ENCODE measurements around the gene MAPKAPK5. TPM values are rescaled to one million over a fixed set of nuclear protein-coding genes. Genes with fewer than 3 reads are reported as not detected.

MAPKAPK5 gene
- polyA plus RNA-seq (2013, experiment 1 of 4) = 41.5 TPM
- polyA plus RNA-seq (2013, experiment 2 of 4) = 44.0 TPM
- 41.9 TPM for polyA plus RNA-seq (2013, experiment 3 of 4)
- 43.3 TPM for polyA plus RNA-seq (2013, experiment 4 of 4)

DNA sequence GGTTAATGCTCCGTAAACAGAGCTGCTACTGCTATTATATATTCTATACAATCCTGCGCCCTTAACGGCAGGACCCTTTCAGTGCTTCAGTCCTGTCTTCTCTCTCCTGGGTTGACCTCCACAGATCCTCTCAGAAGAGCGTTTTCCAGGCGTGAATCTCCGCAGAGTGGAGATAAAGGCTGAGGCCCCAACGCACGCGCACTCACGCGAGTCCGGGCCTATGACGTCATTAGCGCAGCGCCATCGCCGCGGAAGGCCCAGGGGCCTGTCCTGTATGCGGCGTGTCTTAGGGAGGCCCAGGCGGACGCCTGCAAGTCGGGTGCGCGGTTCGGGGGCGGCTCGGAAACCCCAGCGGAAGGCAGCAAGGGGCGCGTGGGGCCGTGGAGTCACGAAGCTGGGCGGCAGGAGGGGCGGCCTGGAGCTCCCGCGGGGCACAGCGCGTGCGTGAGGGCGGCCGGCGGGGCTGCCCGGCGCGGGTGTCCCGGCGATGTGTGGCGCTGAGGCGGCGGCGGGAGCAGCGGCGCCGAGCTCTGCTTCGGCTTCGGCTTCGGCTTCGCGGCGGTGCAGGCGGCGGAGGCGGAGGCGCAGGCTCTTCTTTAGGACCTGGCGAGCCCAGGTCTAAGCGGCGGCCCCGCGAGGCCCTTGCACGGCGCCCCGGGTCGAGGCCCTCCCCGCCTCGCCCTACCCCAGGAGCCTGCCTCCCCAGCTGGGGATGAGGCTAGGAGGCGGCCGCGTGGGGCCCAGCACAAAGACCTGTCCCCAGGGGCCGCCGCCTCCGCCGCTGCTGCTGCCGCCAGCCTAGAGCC is at the start of gene MAPKAPK5:
Gene MAPKAPK5 (plus strand): TSS at position 479 of the 806 bp plus-strand sequence. CDS start 506 bp downstream, outside the sequence.
- H3K4me3 ChIP-seq (ENCODE audit: insufficient read depth, low read depth, low read length) = peak within 1 kb of the TSS; percentile 92
- peak within 1 kb of the TSS; percentile 91 for H3K27ac ChIP-seq (ENCODE audit: insufficient read depth, low read depth, low read length, poor library complexity, severe bottlenecking)
- H3K9me3 ChIP-seq (ENCODE audit: control insufficient read depth, low read length) = no peaks in the 10 kb centered on the region
- 0% methylated on average over 84 of the region's 84 CpGs for WGBS, 2 experiments
- H3K27me3 ChIP-seq (ENCODE audit: control insufficient read depth, insufficient read depth, low read length, poor library complexity, severe bottlenecking) = no peaks in the 10 kb centered on the region
- H3K36me3 ChIP-seq (ENCODE audit: control insufficient read depth, insufficient read depth, low read length) = peaks cover 5% of the 10 kb centered on the region
- H3K4me1 ChIP-seq (ENCODE audit: control insufficient read depth, insufficient read depth, low read length) = peaks cover 18% of the 10 kb centered on the region

- Histone ChIP-seq H3K27me3 (ENCODE audit: control insufficient read depth, insufficient read depth, low read length, poor library complexity, severe bottlenecking) (no peaks in the 10 kb centered on the region), H3K4me3 (ENCODE audit: insufficient read depth, low read depth, low read length) (no peak overlapping the region)
- 84 to 93% methylated on average over 3 of the region's 3 CpGs for WGBS, 2 experiments
These were observed 49.2 kb upstream of the MAPKAPK5 start for GRCh38 chr12:111792856-111793235.

DNA sequence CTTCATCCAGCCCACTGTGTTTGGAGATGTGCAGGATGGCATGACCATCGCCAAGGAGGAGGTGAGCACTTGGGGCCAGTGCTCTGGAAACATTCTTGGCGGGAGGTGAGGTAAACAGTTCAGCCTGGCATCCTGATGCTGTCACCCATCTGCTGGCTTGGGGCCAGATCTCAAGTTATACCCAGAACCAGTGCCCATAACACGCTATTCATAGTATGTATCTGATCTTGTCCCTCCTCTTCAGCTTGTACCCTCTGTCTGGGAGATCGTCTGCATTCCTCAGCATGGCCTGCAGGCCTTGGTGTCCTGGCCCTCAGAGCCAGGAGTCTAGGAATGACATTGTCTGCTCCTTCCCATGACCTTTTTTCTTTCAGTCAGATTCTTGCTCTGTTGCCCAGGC is 43.8 kb upstream of the MAPKAPK5 start:
- no peaks in the 10 kb centered on the region for H3K36me3 ChIP-seq (ENCODE audit: control insufficient read depth, insufficient read depth, low read length)
- 93 to 97% methylated on average over 4 of the region's 4 CpGs for WGBS, 2 experiments
- H3K27ac ChIP-seq (ENCODE audit: insufficient read depth, low read depth, low read length, poor library complexity, severe bottlenecking) = no peak overlapping the region
- H3K4me1 ChIP-seq (ENCODE audit: control insufficient read depth, insufficient read depth, low read length) = no peaks in the 10 kb centered on the region
- H3K4me3 ChIP-seq (ENCODE audit: insufficient read depth, low read depth, low read length) = no peak overlapping the region
- no peaks in the 10 kb centered on the region for H3K27me3 ChIP-seq (ENCODE audit: control insufficient read depth, insufficient read depth, low read length, poor library complexity, severe bottlenecking)
- H3K9me3 ChIP-seq (ENCODE audit: control insufficient read depth, low read length) = no peaks in the 10 kb centered on the region

More at GRCh38 chr12:111792856-111793235, 49.2 kb upstream of the MAPKAPK5 start:
- H3K9me3 ChIP-seq (ENCODE audit: control insufficient read depth, low read length) = no peaks in the 10 kb centered on the region
- no peaks in the 10 kb centered on the region for H3K4me1 ChIP-seq (ENCODE audit: control insufficient read depth, insufficient read depth, low read length)
- H3K27ac ChIP-seq (ENCODE audit: insufficient read depth, low read depth, low read length, poor library complexity, severe bottlenecking) = no peak overlapping the region
- H3K36me3 ChIP-seq (ENCODE audit: control insufficient read depth, insufficient read depth, low read length) = peaks cover 3% of the 10 kb centered on the region

GRCh38 chr12:111799758-111800157 is 42.3 kb upstream of the MAPKAPK5 start:
- H3K4me3 ChIP-seq (ENCODE audit: insufficient read depth, low read depth, low read length) = no peak overlapping the region
- H3K9me3 ChIP-seq (ENCODE audit: control insufficient read depth, low read length) = no peaks in the 10 kb centered on the region
- H3K4me1 ChIP-seq (ENCODE audit: control insufficient read depth, insufficient read depth, low read length) = no peaks in the 10 kb centered on the region
- H3K27me3 ChIP-seq (ENCODE audit: control insufficient read depth, insufficient read depth, low read length, poor library complexity, severe bottlenecking) = no peaks in the 10 kb centered on the region
- no peak overlapping the region for H3K27ac ChIP-seq (ENCODE audit: insufficient read depth, low read depth, low read length, poor library complexity, severe bottlenecking)
- no peaks in the 10 kb centered on the region for H3K36me3 ChIP-seq (ENCODE audit: control insufficient read depth, insufficient read depth, low read length)
- 96 to 97% methylated on average over 9 of the region's 9 CpGs for WGBS, 2 experiments

DNA sequence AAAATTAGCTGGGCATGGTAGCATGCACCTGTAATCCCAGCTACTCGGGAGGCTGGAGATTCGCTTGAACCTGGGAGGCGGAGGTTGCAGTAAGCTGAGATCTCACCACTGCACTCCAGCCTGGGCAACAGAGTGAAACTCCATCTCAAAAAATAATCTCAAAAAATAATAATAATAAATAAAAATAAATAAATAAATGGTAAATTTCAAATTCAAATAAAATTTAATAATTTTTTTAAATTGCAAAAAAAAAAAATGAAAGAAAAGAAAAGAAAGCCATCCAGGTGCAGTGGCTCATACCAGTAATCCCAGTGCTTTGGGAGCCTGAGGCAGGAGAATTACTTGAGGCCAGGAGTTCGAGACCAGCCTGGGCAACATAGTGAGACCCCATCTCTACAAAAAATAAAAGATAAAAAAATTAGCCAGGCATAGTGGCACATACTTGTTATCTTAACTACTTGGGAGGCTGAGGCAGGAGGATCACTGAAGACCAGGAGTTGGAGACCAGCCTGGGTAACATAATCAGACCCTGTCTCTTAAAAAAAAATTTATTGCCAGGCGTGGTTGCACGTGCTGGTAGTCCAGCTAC is 38.9 kb upstream of the MAPKAPK5 start:
- Histone ChIP-seq H3K4me1 (ENCODE audit: control insufficient read depth, insufficient read depth, low read length) (no peaks in the 10 kb centered on the region), H3K27me3 (ENCODE audit: control insufficient read depth, insufficient read depth, low read length, poor library complexity, severe bottlenecking) (no peaks in the 10 kb centered on the region), H3K4me3 (ENCODE audit: insufficient read depth, low read depth, low read length) (no peak overlapping the region), H3K36me3 (ENCODE audit: control insufficient read depth, insufficient read depth, low read length) (no peaks in the 10 kb centered on the region), H3K9me3 (ENCODE audit: control insufficient read depth, low read length) (no peaks in the 10 kb centered on the region), H3K27ac (ENCODE audit: insufficient read depth, low read depth, low read length, poor library complexity, severe bottlenecking) (no peak overlapping the region)
- 93 to 98% methylated on average over 6 of the region's 6 CpGs for WGBS, 2 experiments

GRCh38 chr12:111803851-111804250 is 38.2 kb upstream of the MAPKAPK5 start:
- H3K36me3 ChIP-seq (ENCODE audit: control insufficient read depth, insufficient read depth, low read length) = no peaks in the 10 kb centered on the region
- no peaks in the 10 kb centered on the region for H3K9me3 ChIP-seq (ENCODE audit: control insufficient read depth, low read length)
- no peaks in the 10 kb centered on the region for H3K4me1 ChIP-seq (ENCODE audit: control insufficient read depth, insufficient read depth, low read length)
- WGBS, 2 experiments = 96% methylated on average over 8 of the region's 8 CpGs
- no peak overlapping the region for H3K4me3 ChIP-seq (ENCODE audit: insufficient read depth, low read depth, low read length)
- H3K27me3 ChIP-seq (ENCODE audit: control insufficient read depth, insufficient read depth, low read length, poor library complexity, severe bottlenecking) = no peaks in the 10 kb centered on the region
- H3K27ac ChIP-seq (ENCODE audit: insufficient read depth, low read depth, low read length, poor library complexity, severe bottlenecking) = no peak overlapping the region

DNA sequence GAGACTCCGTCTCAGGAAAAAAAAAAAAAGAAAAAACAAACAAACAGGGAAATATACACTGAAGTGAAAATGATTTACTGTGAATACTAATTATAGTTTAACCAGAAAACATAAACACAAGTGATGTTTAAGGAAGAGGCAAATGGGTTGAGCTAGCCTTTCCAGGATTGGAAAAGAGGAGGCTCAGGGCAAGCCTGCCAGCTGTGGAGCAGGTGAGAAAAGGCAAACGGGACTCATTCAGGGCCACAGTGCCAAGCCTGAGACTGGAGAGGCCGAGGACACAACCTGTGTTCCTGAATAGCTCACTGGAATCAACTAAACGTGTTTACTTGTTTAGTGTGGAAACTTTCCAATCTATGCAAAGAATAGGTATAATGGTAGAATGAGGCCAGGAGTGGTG is 35.7 kb upstream of the MAPKAPK5 start:
- H3K27ac ChIP-seq (ENCODE audit: insufficient read depth, low read depth, low read length, poor library complexity, severe bottlenecking) = no peak overlapping the region
- H3K9me3 ChIP-seq (ENCODE audit: control insufficient read depth, low read length) = no peaks in the 10 kb centered on the region
- WGBS, 2 experiments = 91 to 92% methylated on average over 3 to 4 of the region's 4 CpGs
- H3K4me1 ChIP-seq (ENCODE audit: control insufficient read depth, insufficient read depth, low read length) = no peaks in the 10 kb centered on the region
- H3K36me3 ChIP-seq (ENCODE audit: control insufficient read depth, insufficient read depth, low read length) = no peaks in the 10 kb centered on the region
- no peaks in the 10 kb centered on the region for H3K27me3 ChIP-seq (ENCODE audit: control insufficient read depth, insufficient read depth, low read length, poor library complexity, severe bottlenecking)
- H3K4me3 ChIP-seq (ENCODE audit: insufficient read depth, low read depth, low read length) = no peak overlapping the region

- H3K27me3 ChIP-seq (ENCODE audit: control insufficient read depth, insufficient read depth, low read length, poor library complexity, severe bottlenecking) = no peaks in the 10 kb centered on the region
- no peaks in the 10 kb centered on the region for H3K9me3 ChIP-seq (ENCODE audit: control insufficient read depth, low read length)
- H3K27ac ChIP-seq (ENCODE audit: insufficient read depth, low read depth, low read length, poor library complexity, severe bottlenecking) = no peak overlapping the region
- no peak overlapping the region for H3K4me3 ChIP-seq (ENCODE audit: insufficient read depth, low read depth, low read length)
- no peaks in the 10 kb centered on the region for H3K4me1 ChIP-seq (ENCODE audit: control insufficient read depth, insufficient read depth, low read length)
- no peaks in the 10 kb centered on the region for H3K36me3 ChIP-seq (ENCODE audit: control insufficient read depth, insufficient read depth, low read length)
- WGBS, 2 experiments = 94 to 96% methylated on average over 7 of the region's 7 CpGs
These were observed 34.8 kb upstream of the MAPKAPK5 start for GRCh38 chr12:111807232-111807631.

GRCh38 chr12:111812881-111813741 is 28.9 kb upstream of the MAPKAPK5 start:
- Histone ChIP-seq H3K36me3 (ENCODE audit: control insufficient read depth, insufficient read depth, low read length) (no peaks in the 10 kb centered on the region), H3K9me3 (ENCODE audit: control insufficient read depth, low read length) (no peaks in the 10 kb centered on the region), H3K27me3 (ENCODE audit: control insufficient read depth, insufficient read depth, low read length, poor library complexity, severe bottlenecking) (no peaks in the 10 kb centered on the region), H3K27ac (ENCODE audit: insufficient read depth, low read depth, low read length, poor library complexity, severe bottlenecking) (no peak overlapping the region), H3K4me1 (ENCODE audit: control insufficient read depth, insufficient read depth, low read length) (no peaks in the 10 kb centered on the region), H3K4me3 (ENCODE audit: insufficient read depth, low read depth, low read length) (no peak overlapping the region)
- WGBS, 2 experiments = 37 to 41% methylated on average over 13 of the region's 13 CpGs

Data from ectodermal cell (in vitro differentiated cells).